Activated CD8-positive, alpha-beta memory T cell treated with anti-CD3 and anti-CD28 coated beads, Interleukin-2, amount 50 U/mL, for 4 hours (primary cell): Measurements from ENCODE around the gene MSANTD2.

ENCODE experiments used
- DNase-seq: peaks from one replicate; pipeline ENCODE4 v3.0.0-alpha.2; 2020

The MSANTD2 gene

DNA sequence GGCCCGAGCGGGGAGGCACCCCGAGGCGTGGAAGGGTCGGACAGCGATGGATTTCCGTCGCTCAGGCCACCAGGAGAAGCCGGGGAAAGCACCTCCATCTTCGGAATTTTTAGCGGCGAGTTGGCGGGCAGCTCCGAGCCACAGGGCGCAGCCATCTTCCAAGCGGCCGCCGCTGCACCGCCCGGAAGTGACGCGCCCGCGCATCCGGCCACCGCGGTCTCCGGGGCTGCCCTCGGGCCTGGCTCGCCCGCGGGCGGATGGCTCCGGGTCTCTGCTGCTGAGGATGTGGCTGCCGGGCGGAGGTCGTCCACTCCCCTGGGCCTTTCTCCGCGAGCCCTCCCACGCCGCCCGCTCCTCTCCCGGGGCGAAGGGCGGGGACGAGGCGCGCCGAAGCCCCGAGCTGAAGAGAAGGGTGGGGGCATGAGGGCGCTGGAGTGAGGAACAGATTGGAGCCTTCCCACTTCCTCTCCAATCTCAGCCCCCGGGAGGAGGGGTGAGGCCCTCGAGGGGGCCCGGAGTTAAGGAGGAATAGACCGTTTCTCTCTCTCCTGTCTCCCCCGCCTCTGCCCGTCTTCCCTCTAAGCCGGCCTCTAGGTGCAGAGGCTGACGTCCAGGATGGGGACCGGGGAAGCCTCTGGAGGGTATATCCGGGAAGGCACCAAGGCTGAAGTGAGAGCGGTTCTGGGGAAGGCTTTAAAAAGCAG is at the start of gene MSANTD2:
Gene MSANTD2 (minus strand): TSS at position 181 of the 704 bp plus-strand sequence. CDS start 26 bp downstream, at position 155.
- DNase-seq, result peak; percentile 81

DNA sequence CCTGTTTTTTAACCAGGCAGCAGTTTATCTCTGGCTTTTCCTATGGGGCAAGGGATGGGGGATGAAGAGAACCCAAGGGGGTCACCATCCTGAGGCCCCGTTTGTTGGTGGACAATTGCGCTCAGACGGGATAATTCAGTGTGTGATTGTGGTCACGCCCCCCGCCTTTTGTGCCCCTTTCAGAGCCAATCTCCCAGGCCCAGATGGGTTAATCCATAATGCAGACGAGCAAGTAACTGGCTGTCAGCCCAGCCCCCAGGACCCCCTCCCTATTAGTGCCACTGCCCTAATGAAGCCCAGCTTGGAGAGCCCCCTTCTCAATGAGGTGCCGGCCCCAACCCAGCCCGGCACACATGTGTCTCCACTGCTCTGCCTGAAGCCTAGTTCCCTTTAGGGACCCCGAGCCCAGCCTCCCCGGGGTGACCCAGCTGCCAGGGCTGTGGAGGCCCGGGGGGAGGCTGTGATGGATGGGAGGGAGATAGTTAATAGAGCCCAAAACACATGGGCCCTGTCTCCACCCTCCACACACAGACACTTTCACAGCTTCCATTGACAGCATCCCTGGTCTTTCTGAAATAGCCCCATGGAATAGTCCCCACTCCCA is 46.0 kb upstream of the MSANTD2 start:
- DNase-seq, result no peak

DNA sequence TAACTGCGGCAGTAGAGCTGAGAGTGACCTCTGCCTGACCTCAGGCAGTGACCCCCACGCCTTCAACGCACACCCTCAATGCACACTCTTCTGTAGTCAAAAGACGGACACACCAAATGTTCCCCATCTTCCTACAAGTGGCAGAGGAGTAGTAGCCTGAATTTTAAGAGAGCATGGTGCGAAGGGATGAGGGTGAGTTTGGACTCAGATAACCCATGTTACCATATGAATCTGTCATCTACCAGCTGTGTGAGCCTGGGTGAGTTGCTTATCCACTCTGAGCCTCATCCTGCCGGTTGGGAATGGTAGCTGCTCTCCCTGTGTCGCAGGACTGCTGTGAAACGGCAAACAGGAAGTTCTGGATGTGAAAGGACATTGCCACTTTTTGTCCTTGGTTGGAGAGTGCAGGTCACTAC is 44.5 kb upstream of the MSANTD2 start:
- DNase-seq, result no peak

DNA sequence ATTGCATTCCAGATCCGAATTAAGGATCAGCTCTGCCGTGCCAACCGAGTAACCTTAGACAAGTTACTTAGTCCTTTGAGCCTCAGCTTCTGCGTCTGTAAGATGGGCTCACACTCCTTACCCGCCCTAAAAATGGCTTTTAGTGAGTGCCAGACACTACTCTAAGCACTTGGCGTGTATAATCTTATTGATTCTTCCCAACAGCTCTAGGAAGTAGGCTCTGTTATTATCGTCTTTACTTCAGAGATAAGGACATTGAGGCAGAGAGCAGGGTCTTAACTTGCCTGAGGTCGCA is 43.4 kb upstream of the MSANTD2 start:
- no peak for DNase-seq

DNA sequence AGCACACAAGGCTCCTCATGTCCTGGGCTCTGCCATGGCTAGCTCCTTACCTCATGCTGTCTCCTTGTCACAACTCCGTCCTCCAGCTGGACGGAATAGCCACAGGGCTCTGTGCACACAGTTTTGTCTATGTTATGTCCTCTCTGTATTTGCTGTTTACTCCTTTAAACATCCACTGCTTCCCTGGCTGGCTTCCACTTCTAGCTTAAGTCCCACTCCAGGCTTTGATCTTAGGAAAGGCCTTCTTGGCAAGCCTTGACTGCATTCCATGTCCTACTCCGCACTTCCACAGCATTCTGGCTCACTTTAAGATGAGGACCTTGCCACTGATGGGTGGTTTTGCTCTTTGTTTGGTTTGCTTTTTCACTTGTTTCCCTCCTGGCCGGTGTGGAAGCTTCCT is 42.1 kb upstream of the MSANTD2 start:
- DNase-seq, result no peak

DNA sequence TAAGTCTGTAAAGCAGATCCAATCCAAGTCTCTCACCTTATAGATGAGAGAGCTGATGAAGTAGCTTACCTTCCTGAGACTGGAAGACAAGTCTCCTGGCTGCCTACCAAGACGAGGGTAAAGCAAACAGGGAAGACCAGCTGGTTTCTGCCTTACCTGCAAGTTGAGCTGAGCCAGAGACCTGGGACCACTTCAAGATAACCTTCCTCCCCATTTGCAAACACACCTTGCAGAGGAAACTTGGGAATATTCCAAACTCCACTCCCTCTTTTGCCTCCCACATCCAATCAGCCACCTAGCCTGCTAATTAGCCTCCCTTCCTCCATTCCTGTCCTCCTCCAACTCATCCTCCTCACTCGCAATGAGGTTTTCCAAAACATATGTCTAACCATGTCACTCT is 41.6 kb upstream of the MSANTD2 start:
- DNase-seq, result no peak

DNA sequence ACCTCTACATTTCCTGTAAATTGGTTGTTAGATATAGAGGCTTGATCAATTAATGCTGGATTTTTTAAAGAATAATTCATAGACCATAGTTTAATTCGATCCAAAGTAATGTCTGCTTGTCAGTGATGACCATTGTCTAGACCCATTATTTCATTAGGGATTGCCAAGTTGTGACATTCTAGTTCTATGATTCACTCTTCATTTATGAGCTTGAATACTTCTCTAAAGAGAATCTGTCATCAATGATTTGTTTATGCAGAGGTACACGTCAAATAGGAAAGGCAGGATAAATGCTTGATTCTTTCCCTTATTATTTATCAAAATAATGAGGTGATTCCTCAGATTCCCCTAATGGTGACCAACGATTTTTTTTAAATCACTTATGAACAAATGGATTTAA is 41.0 kb upstream of the MSANTD2 start:
- no peak for DNase-seq

DNA sequence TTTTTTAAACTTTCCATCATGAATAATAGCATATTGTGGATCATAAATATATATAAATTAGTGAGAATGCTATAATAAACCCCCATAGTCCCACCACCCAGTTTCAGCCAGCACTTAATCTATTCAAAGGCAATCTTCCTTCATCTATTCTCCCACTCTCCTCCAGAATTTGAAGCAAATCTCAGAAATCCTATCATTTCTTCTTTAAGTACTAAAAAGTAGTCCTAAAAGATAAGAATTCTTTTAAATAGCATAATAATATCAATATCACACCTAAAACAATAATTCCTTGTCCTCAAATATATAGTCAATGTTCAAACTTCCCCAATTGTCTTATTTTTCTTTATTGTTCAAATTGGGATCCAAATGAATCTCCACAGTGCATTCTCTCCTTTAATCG is 40.5 kb upstream of the MSANTD2 start:
- DNase-seq, result no peak

DNA sequence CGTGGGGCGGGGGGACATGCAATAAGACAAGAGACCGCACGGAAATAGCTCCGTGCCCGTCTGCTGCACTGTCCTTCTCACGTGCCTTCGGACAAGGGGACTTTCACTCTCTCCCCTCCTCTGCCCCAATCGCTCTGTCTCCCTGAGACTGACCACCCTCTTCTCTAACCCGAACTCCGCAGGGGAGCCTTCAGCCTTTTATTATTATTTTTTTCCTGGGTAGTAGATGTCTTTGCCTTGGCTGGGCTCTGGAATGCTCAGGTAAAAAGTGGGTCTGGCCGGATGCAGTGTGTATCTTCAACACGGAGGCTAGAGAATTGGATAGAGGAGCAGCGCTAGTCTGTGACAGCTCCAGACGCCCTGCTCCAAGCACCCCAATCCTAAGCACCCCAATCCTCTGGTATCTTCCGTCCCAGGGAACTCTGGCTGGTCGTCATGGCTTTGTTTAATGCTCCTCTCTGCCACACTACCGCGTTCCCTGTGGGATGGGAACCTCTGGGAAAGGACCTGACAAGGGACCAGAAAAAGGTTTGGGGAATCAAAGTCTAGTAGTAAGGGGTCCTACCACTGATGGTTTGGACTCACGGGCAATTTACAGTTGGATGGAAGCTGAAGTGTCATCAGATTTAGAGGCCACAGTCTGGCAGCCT is 39.9 kb upstream of the MSANTD2 start:
- DNase-seq, result no peak

DNA sequence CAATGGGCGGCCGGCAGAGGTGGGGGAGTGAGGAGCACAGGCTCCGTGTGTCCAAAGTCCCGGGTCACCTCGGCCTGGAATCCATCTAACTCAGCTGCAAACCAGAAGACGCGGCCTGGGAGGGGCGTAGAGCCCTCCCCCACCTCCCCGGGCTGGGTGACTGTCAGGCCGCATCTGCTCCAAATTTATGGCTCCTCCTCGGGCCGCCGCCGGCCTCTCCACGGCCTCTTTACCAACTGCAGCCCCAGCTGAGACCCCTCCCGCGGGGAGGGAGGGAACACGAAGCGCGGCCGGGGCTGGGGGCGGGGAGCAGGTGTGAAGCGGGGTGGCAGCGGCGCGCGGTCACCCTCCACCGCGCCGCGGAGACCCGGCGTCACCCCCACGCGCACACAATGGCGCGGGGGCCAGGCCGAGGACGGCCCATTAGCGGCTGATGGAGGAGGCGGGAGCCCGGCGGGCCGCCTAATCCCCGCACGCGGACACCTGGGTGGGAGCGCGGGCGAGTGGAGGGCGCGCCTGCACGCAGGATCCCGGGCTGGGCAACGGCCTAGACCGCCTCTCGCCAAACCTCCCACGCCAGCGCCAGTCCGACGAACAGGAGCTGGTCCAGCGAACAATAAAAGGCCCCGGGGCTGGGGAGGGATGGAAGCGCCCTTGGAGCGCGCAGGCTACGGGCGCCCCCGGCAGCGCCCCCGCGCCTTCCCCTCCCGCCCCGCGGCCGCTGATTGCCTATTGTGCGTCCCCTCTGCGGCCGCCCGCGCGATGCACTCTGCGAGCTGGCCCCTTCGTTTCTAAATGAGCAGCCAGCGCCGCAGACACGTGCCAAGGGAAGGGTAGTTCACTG is 39.1 kb upstream of the MSANTD2 start:
- DNase-seq, result no peak

DNA sequence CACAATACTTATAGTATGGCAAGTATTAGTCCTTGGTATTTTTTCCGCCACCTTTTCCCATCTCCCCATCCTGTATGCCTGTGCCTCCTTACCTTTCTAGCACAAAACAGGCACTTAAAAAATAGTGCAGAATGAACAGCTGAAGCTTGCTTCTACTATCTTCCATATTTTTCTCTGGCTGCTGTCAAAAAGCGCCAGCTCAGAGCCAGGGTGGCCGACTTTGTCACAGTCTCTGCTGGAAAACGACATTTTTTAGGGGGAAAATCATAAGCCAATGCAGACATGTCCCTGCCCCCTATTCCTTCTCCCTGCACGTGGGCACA is 38.6 kb upstream of the MSANTD2 start:
- no peak for DNase-seq

DNA sequence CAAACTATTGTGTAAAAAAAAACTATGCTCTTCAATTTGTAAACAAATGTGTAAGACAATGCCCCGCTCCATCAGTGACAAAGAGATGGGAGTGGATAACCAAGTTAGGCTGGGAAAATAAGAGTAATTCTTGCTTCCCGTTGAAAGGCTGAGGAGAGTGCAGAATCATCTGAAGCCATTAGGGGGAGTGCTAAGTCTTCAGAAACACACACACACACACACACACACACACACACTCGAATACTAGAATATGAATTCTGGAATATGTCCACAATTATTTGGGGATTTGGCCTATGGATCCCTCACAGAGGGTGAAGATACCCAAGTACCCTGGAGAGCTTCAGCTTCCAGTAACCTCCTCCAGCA is 37.3 kb upstream of the MSANTD2 start:
- DNase-seq, result no peak

DNA sequence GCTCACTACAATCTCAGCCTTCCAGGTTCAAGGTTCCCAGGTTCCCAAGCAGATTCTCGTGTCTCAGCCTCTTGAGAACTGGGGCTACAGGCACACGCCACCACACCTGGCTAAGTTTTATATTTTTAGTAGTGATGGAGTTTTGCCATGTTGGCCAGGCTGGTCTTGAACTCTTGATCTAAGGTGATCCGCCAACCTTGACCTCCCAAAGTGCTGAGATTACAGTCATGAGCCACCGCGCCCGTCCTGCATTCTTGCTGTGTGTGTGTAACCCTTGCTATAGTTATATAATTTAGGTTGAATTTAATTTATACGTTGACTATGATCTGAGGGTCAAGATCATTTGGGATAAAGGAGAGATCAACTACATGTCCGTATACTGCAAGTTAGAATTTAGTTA is 35.7 kb upstream of the MSANTD2 start:
- no peak for DNase-seq

DNA sequence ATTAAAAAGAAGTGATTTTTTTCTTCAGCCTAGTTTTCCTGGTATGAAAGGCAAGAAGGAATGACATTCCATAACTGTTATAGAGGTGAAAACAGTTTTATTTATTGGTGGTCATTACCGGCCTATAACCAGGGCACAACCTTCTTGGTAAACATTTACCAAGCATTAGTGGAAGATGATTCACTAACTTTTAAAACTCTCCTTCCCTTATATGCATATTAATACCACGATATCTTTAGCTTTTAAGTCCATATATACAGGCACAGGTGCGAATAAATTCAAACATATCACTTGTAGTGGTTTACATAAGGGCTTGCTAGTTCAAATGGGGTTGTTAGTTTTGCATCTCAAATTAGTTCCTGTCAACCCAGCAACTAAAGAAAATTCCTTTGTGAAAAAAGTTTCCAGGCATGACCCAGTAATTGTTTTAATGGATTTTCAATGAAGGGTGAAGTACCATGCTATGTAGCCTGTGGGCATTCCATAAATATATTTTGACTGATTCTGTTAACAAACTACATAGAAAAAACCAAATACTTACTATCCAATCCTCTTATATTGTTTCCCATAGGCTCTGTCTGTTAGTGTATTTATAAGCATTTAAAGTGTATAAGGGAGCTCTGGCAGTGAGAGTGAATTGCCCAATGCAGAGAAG is 34.4 kb upstream of the MSANTD2 start:
- no peak for DNase-seq

DNA sequence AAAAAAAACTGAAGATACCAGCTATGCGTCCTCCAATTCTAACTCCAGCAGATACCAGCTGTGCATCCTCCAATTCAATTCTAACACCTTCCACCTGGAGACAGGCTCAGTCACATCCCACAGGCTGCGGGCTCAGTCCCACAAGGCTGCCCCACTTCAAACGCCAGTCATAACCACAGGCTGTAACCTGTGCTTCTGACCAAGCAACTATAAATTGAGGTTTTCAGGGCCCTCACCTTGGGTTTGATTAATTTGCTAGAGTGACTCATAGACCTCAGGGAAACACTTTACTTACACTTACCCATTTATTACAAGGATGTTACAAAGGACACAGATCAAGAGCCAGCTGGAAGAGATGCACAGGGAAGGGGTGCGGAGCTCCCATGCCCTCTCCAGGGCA is 32.4 kb upstream of the MSANTD2 start:
- no peak for DNase-seq

DNA sequence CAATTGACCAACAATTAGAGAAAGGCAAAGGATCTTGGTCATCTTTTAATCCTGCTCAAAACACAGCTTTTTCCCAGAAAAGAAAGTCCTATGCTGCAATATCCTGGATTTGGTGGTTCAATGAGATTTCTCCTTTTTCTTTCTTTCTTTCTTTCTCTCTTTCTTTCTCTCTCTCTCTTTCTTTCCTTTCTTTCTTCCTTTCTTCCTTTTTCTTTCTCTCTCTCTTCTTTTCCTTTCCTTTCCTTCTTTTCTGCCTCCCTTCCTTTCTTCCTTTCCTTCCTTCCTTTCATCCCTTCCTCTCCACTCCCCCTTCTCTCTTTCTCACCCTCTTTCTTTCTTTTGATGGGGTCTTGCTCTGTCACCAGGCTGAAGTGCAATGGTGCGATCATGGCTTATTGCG is 31.7 kb upstream of the MSANTD2 start:
- no peak for DNase-seq

DNA sequence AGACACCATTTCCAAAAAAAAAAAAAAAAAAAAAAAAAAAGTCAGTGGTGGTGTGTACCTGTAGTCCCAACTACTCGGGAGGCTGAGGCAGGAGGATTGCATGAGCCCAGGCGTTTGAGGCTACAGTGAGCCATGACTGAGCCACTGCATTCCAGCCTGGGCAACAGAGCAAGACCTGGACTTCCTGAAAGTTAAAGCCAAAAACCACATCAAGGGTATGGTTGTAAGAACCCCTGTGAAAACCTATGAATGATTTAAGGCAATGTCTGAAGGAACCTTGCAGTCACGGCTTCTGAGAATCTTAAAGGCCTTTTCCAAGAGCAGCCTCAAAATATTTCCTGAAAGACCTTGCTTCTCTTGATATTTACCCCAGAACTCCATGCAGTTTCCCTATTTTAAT is 30.5 kb upstream of the MSANTD2 start:
- no peak for DNase-seq

DNA sequence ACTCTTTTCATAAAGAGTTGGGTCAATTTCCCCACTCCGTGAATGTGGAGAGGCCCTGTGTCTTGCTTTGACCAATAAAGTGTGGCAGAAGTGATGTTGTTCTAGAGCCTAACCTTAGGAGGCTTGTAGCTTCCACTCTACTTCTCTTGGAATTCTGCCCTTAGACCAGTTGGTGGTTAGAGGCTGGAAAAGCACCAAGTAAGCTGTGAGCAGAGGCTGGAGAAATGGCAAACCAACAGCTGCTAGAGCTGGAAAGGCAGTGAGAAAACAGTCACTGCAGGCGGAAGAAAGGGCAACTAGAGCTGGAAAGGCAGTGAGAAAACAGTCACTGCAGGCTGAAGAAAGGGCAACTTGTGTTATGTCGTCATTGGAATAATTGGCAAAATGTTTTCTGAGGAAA is 29.8 kb upstream of the MSANTD2 start:
- no peak for DNase-seq

DNA sequence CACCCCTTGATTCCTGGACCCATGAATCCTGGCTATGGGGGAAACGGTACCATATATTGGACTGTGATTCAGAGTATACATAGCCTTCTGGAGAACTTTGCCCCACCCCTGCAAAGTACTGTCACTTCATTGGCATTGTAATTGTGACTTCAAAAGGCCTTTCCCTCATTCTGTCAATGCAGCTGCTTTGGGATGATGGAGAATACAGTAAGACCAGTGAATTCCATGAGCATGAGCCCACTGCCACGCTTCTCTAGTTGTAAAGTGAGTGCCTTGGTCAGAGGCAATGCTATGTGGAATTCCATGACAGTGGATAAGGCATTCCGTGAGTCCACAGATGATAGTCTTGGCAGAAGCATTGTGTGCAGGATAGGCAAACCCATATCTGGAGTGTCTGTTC is 25.7 kb upstream of the MSANTD2 start:
- DNase-seq, result no peak

DNA sequence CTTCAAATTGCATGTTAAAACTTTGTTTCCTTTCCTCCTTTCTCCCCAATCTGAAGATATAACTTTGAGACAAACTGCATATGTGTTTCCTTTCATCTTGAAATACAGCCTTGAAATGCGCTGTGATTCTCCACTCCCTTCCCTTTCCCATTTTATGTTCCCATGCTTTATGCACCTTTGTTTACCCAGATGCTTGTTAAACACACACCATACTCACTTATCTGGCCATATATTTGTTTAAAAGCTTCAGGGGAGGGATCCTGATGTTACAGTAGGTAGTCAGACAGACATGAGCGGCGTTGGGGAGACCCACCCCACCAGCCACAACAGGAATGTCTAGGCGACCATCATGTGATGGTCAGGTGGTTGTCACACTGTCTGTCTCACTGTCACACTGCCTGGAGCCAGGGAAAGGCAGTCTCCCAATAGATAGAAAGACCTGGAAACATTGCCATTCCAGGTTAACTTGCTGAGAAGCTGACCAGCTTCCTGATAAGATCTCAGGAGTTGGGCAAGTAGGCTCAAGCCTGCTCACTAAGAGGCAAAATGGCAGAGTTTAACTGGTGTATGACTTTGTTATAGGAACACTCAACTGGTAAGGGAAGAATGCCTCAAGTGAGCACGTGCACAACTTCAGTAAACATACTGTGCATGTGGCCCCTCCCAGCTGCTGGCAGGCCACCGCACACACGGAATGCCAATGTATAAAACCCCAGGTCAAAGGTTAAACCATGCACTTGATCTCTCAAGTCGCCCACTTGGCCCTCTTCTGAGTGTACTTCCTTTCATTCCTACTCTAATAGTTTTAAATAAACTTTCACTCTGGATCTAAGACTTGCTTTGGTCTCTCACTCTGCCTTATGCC is 23.5 kb upstream of the MSANTD2 start:
- DNase-seq, result no peak

DNA sequence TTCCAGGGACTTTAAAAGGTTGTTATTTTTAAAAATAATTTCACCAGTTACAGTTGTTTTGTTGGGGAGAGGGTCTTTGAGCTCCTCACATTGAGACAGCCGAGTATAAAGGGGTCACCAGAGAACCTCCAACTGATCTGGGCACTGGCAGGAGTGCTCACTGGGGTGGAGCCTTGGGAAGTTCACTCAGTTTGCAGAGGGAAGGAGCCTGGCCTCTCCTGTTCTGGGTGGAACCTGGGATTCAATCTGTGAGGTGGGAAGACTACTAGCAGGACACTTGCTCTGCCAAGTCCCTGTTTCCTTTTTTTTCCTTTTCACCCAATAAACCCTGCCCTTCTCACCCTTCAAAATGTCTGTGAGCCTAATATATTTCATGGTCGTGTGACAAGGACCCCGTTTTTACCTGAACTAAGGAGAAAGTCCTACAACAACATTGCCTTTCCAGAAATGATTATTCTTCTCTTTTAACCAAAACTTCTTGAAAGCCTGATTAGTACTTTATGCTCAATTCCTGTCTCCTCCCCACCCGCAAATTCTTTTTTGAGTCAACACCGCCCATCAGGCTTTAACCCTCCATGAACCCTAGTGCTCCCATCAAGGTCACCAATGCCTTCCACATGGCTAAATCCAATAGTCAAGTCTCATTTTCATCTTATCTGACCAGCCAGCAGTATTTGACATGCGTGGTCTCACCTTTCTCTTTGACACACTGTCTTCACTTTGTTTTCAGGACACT is 22.0 kb upstream of the MSANTD2 start:
- DNase-seq, result no peak

DNA sequence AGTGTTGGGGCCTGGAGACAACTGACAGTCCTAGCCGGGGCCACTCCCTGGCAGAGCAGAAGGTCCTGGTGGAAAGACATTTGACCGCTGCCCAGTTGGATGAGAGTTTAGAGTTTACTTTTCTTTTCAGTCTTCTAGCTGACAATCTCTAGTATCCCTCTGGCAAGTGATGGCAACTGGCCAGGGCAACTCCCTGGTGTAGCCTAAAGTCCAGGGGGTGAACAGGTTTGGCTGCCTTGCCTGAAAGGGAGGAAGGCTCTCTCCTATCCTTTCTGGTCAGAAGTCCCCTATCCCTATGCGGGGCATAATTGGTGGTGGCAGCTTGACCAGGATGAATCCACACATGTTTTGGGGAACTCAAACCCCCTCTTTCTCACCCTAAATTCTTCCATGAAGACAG is 16.8 kb upstream of the MSANTD2 start:
- DNase-seq, result no peak
